Loucy (cell line): ENCODE results near the gene SNX10.

Experiments used
- H2AFZ ChIP-seq: fragments of 200-600 bp; sonication (generic); 2 replicates; pipeline ENCODE4 v1.6.0; 2016; ENCODE audit warnings: antibody characterized with exemption, mild to moderate bottlenecking, low read length, moderate library complexity
- H3F3A ChIP-seq: fragments of 200-600 bp; 2 replicates; pipeline ENCODE4 v1.6.0; 2016; ENCODE audit warnings: antibody characterized with exemption, low read depth, mild to moderate bottlenecking
- H3K27me3 ChIP-seq: fragments of 200-600 bp; sonication (generic); 2 replicates; pipeline ENCODE4 v1.6.1; 2014; ENCODE audit warnings: low read length, mild to moderate bottlenecking; ENCODE audit not compliant: insufficient read depth, poor library complexity, severe bottlenecking
- H3K36me3 ChIP-seq: fragments of 200-600 bp; sonication (generic); 2 replicates; pipeline ENCODE4 v1.6.1; 2016; ENCODE audit warnings: low read length; ENCODE audit not compliant: insufficient read depth
- H3K4me1 ChIP-seq: fragments of 200-600 bp; sonication (generic); 2 replicates; pipeline ENCODE4 v1.5.1; 2014; ENCODE audit warnings: low read length, mild to moderate bottlenecking; ENCODE audit not compliant: insufficient read depth, poor library complexity, severe bottlenecking
- H3K4me2 ChIP-seq: fragments of 200-600 bp; sonication (generic); 2 replicates; pipeline ENCODE4 v1.6.0; 2014; ENCODE audit warnings: antibody characterized with exemption, low read length, low read depth, mild to moderate bottlenecking; ENCODE audit not compliant: poor library complexity, severe bottlenecking
- H3K4me3 ChIP-seq: fragments of 200-600 bp; sonication (generic); 2 replicates; pipeline ENCODE4 v1.5.1; 2014; ENCODE audit warnings: low read length, mild to moderate bottlenecking, mixed read lengths; ENCODE audit not compliant: poor library complexity, severe bottlenecking
- H3K79me2 ChIP-seq: fragments of 200-600 bp; sonication (generic); 2 replicates; pipeline ENCODE4 v1.6.1; 2014; ENCODE audit warnings: low read length; ENCODE audit not compliant: insufficient read depth
- H3K9ac ChIP-seq: fragments of 200-600 bp; sonication (generic); 2 replicates; pipeline ENCODE4 v1.6.0; 2014; ENCODE audit warnings: mild to moderate bottlenecking, low read depth, low read length, moderate library complexity; ENCODE audit not compliant: poor library complexity, severe bottlenecking
- H3K9me2 ChIP-seq: fragments of 200-600 bp; sonication (generic); replicated peaks from 2 replicates; pipeline ENCODE4 v1.6.1; 2016; ENCODE audit warnings: low read depth, low read length, mixed read lengths
- H3K9me3 ChIP-seq: fragments of 200-600 bp; sonication (generic); 2 replicates; pipeline ENCODE4 v1.6.1; 2014; ENCODE audit warnings: mild to moderate bottlenecking, antibody characterized with exemption, low read length, low read depth; ENCODE audit not compliant: insufficient read depth
- H4K20me1 ChIP-seq: fragments of 200-600 bp; sonication (generic); 2 replicates; pipeline ENCODE4 v1.6.0; 2014; ENCODE audit warnings: antibody characterized with exemption, low read length, mild to moderate bottlenecking; ENCODE audit not compliant: insufficient read depth, poor library complexity, severe bottlenecking
- EZH2phosphoT487 ChIP-seq: fragments of 200-600 bp; IDR thresholded peaks from 2 replicates; pipeline ENCODE4 v1.6.1; 2018; ENCODE audit warnings: antibody characterized with exemption, mild to moderate bottlenecking, moderate library complexity, borderline replicate concordance
- TF ChIP-seq, protein P1 (sequence below): fragments of 200-600 bp; sonication (generic); conservative IDR thresholded peaks from 2 replicates; pipeline ENCODE4 v1.5.1; 2014; ENCODE audit warnings: mild to moderate bottlenecking, antibody characterized with exemption, low read length

Gene SNX10

DNA sequence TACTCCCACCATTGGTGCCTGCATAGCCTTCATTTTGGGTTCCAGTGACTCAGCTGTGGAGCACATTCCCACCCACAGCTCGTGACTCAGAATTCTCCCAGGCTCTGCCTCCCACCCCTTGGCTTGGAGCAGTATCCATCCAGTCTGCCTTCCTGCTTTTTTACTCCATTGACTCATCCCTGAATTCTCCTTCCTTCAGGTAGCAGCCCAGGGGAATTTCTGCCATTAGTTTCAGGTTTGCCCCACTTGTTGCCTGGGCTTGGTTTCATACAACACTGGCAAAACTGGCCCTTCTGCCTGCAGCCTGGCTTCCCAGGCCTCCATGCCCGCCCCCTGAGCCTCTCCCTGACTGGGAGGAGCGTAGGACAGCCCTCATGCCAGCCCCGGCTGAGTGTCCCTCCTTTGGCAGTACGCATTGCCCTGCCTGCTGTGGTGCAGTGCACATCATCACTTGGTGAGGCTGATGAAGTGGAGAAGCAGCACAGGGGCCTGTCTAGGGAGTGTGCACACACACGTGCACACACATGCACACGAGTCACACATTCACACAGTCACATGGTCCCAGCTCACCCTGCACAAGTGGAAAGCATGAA, 55.0 kb downstream of the SNX10 start:
- Histone ChIP-seq H3K9ac (no peak overlapping the region), H3K27me3 (no peaks in the 10 kb centered on the region)
- TF ChIP-seq, protein P1, sequence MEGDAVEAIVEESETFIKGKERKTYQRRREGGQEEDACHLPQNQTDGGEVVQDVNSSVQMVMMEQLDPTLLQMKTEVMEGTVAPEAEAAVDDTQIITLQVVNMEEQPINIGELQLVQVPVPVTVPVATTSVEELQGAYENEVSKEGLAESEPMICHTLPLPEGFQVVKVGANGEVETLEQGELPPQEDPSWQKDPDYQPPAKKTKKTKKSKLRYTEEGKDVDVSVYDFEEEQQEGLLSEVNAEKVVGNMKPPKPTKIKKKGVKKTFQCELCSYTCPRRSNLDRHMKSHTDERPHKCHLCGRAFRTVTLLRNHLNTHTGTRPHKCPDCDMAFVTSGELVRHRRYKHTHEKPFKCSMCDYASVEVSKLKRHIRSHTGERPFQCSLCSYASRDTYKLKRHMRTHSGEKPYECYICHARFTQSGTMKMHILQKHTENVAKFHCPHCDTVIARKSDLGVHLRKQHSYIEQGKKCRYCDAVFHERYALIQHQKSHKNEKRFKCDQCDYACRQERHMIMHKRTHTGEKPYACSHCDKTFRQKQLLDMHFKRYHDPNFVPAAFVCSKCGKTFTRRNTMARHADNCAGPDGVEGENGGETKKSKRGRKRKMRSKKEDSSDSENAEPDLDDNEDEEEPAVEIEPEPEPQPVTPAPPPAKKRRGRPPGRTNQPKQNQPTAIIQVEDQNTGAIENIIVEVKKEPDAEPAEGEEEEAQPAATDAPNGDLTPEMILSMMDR = no peak
- no peak for TF ChIP-seq EZH2phosphoT487

GRCh38 chr7:26348234-26348851, 56.7 kb downstream of the SNX10 start:
- Histone ChIP-seq H4K20me1 (no peaks in the 10 kb centered on the region), H3K4me1 (no peaks in the 10 kb centered on the region), H3F3A (no peaks in the 10 kb centered on the region), H3K9me3 (no peaks in the 10 kb centered on the region), H3K79me2 (peaks cover 19% of the 10 kb centered on the region; the same call in 1 of the 2 replicates), H3K4me3 (no peak overlapping the region), H3K9ac (no peak overlapping the region), H3K9me2 (no peaks in the 10 kb centered on the region), H3K36me3 (peaks cover 34% of the 10 kb centered on the region; the same call in 1 of the 2 replicates), H2AFZ (no peak overlapping the region), H3K4me2 (no peak overlapping the region), H3K27me3 (no peaks in the 10 kb centered on the region)
- no peak for TF ChIP-seq EZH2phosphoT487
- TF ChIP-seq, protein P1 = no peak

More for the DNA sequence above, 55.0 kb downstream of the SNX10 start:
- H2AFZ ChIP-seq = no peak overlapping the region
- H3K4me1 ChIP-seq = no peaks in the 10 kb centered on the region
- H3K4me2 ChIP-seq = no peak overlapping the region
- no peaks in the 10 kb centered on the region for H3F3A ChIP-seq
- no peaks in the 10 kb centered on the region for H3K9me3 ChIP-seq
- peaks cover 34% of the 10 kb centered on the region; the same call in 1 of the 2 replicates for H3K36me3 ChIP-seq
- no peak overlapping the region for H3K4me3 ChIP-seq
- no peaks in the 10 kb centered on the region for H4K20me1 ChIP-seq
- no peaks in the 10 kb centered on the region for H3K9me2 ChIP-seq
- peaks cover 19% of the 10 kb centered on the region; the same call in 1 of the 2 replicates for H3K79me2 ChIP-seq

- H3K4me2 ChIP-seq = no peak overlapping the region
- H3K36me3 ChIP-seq = peaks cover 34% of the 10 kb centered on the region; the same call in 1 of the 2 replicates
- H4K20me1 ChIP-seq = no peaks in the 10 kb centered on the region
- H3K4me1 ChIP-seq = no peaks in the 10 kb centered on the region
- H3K4me3 ChIP-seq = no peak overlapping the region
- H3K27me3 ChIP-seq = no peaks in the 10 kb centered on the region
- H2AFZ ChIP-seq = no peak overlapping the region
- no peaks in the 10 kb centered on the region for H3F3A ChIP-seq
- no peak overlapping the region for H3K9ac ChIP-seq
- TF ChIP-seq, protein P1 = no peak
- TF ChIP-seq EZH2phosphoT487 = no peak
- H3K9me3 ChIP-seq = no peaks in the 10 kb centered on the region
- no peaks in the 10 kb centered on the region for H3K9me2 ChIP-seq
- H3K79me2 ChIP-seq = peaks cover 12% of the 10 kb centered on the region; the same call in 1 of the 2 replicates
Observed at GRCh38 chr7:26349005-26349915, 57.6 kb downstream of the SNX10 start.
